Thyroid gland (tissue), 4 donors: Measurements from ENCODE around the gene MAPKAPK2.

ENCODE experiments used
- CTCF ChIP-seq, 6 experiments: fragments of 200-600 bp in 3 of 6; fragments of 450-650 bp in 3 of 6; sonication (generic) in 3 of 6; IDR thresholded peaks; one replicate each; pipeline ENCODE4 v1.5.1; 2016 to 2019; ENCODE audit warnings: antibody characterized with exemption in 6 of 6, mild to moderate bottlenecking in 2 of 6, inconsistent platforms in 1 of 6, moderate library complexity in 1 of 6
- POLR2A ChIP-seq, 2 donors: fragments of 450-650 bp; IDR thresholded peaks; one replicate each; pipeline ENCODE4 v1.6.1; 2017; ENCODE audit warnings: antibody characterized with exemption in 2 of 2, mild to moderate bottlenecking in 2 of 2, moderate library complexity in 1 of 2

- no peak for TF ChIP-seq POLR2A (IDR thresholded peaks at IDR 0.05)
- TF ChIP-seq CTCF (IDR thresholded peaks at IDR 0.05) = no peak
Observed at GRCh38 chr1:206643118-206643698, 41.5 kb upstream of the MAPKAPK2 start.
